GM18907 (cell line): ENCODE measurements around the gene NECAP2.
A peak's percentile ranks its signal among the peaks of the same experiment; 100 is the strongest.

Experiments
- ATAC-seq: cut with Tn5 transposase; IDR thresholded peaks from one replicate; pipeline ENCODE4 v1.9.1; 2021; ENCODE audit warnings: mild to moderate bottlenecking, moderate library complexity; ENCODE audit not compliant: unreplicated experiment

The NECAP2 gene, protein sequence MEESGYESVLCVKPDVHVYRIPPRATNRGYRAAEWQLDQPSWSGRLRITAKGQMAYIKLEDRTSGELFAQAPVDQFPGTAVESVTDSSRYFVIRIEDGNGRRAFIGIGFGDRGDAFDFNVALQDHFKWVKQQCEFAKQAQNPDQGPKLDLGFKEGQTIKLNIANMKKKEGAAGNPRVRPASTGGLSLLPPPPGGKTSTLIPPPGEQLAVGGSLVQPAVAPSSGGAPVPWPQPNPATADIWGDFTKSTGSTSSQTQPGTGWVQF

DNA sequence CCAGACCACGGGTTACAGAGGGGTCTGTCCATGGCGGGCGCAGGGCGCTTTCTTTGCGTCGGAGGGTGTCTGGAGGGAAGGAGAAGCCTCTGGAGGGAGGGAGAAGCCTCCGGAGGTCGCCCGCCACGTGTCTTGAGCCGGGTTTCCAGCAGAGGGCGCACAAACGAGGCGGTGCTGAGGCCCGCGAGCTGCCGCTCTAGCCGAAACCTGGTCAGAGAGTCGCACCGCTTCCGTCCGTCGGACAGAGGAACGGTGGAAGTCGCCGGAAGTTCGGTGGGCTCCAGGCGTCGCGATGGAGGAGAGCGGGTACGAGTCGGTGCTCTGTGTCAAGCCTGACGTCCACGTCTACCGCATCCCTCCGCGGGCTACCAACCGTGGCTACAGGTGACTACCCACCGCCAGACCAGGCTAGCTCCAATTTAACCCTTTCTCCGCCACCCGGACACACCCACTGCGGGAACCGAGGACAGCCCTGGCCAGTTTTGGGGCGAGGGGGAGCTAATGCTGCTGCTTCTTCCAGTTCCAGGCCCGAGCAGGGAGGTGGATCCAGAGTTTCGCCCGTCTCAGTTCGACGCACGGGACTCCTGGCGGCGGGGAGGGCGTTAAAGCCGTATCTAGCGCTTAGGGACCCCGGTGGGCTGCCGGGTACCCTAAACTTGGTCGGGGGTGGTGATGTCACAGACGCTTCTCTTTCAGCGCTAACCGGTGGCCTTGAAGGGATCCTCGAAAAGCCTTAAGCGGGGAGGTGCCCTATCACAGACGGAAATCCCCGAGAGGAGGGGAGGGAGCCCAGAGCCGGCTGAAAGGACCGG lies at the start of gene NECAP2:
NECAP2 (plus strand) TSS at position 255 of the 812 bp plus-strand sequence; CDS start at position 293, 38 bp downstream.
- peak; percentile 85 for ATAC-seq

- ATAC-seq = no peak
Measured at GRCh38 chr1:16391411-16391810, 49.1 kb upstream of the NECAP2 start.

DNA sequence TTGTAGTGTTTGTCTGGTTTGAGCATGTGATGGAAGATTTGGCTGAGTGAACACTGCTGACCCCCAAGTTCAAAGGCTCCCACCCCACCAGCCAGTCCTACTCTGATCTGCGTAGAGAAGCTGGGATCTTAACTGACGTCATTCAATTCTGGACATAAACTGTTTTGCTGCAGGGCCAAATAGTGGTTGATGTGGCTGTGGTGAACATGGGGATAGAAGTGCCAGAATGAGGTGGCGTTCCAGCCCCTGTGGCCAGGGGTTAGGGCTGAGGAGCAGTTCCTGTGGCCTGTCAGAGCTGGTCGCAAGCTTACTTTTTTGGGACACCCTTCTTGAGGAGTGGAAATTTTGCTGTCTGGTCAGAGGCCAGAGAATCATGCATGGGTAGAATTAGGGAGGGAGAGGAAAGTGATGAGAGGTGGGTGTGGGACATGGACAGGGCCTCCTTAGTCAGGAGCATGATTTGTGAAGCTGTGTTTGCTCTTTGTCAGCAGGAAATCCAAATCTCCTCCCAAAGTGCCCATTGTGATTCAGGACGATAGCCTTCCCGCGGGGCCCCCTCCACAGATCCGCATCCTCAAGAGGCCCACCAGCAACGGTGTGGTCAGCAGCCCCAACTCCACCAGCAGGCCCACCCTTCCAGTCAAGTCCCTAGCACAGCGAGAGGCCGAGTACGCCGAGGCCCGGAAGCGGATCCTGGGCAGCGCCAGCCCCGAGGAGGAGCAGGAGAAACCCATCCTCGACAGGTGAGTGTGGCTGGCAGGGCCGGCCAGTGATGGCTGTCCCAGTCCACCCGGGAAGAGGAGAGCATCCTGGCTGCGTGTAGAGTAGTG lies 47.6 kb upstream of the NECAP2 start:
- ATAC-seq = no peak

- no peak for ATAC-seq
Measured at GRCh38 chr1:16393570-16394521, 46.7 kb upstream of the NECAP2 start.

DNA sequence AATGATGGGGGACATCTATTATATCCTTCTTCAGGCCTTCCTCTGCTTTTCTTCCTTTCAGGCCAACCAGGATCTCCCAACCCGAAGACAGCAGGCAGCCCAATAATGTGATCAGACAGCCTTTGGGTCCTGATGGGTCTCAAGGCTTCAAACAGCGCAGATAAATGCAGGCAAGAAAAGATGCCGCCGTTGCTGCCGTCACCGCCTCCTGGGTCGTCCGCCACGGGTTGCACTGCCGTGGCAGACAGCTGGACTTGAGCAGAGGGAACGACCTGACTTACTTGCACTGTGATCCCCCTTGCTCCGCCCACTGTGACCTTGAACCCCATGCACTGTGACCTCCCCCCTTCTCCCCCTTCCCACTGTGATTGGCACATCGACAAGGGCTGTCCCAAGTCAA lies 45.5 kb upstream of the NECAP2 start:
- ATAC-seq = no peak

- no peak for ATAC-seq
Measured at GRCh38 chr1:16396591-16396990, 43.9 kb upstream of the NECAP2 start.

GRCh38 chr1:16397120-16397519 lies 43.4 kb upstream of the NECAP2 start:
- ATAC-seq = no peak

- ATAC-seq = no peak
Measured at GRCh38 chr1:16398371-16398953, 42.1 kb upstream of the NECAP2 start.

DNA sequence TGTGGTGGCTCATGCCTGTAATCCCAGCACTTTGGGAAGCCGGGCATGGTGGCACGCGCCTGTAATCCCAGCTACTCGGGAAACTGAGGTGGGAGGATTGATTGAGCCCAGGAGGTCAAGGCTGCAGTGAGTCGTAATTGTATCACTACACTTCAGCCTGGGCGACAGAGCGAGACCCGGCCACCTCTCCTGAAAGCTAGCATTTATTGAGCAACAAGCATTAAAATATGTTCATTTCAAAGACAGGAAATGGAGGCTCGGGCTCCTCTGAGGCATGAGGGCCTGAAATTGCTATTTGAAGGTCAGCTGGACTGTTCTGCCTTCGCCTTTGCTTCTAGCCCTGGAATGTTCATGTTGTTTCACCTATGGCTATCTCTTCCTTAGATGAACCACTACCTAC lies 37.8 kb upstream of the NECAP2 start:
- ATAC-seq = no peak

GRCh38 chr1:16405441-16405840 lies 35.1 kb upstream of the NECAP2 start:
- ATAC-seq = no peak

- ATAC-seq = no peak
Measured at GRCh38 chr1:16406868-16407267, 33.7 kb upstream of the NECAP2 start.

- ATAC-seq = no peak
Measured at GRCh38 chr1:16409536-16410152, 30.9 kb upstream of the NECAP2 start.

GRCh38 chr1:16410803-16411202 lies 29.7 kb upstream of the NECAP2 start:
- ATAC-seq = no peak

- no peak for ATAC-seq
Measured at GRCh38 chr1:16413191-16413590, 27.3 kb upstream of the NECAP2 start.

GRCh38 chr1:16418823-16419425 lies 21.6 kb upstream of the NECAP2 start:
- ATAC-seq = no peak

GRCh38 chr1:16420424-16421118 lies 20.0 kb upstream of the NECAP2 start:
- peak; percentile 85 for ATAC-seq

DNA sequence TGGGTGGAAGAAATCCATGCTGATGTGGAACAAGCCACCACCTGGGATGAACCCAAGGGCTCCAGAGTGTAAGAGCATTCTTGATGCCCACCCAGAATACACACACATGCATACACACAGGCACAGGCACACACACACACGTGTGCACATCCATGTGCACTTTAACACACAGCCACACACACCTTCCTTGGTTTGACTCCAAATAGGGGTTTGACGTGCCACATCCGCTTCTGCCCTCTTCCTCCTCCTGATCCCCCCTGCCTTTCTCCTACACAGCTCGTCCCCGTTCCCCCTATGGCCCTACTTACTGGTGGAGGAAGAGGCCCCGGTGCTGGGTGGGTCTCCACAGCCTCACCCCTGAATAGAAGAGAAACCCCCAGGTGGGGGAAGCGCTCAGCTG lies 19.3 kb upstream of the NECAP2 start:
- no peak for ATAC-seq

DNA sequence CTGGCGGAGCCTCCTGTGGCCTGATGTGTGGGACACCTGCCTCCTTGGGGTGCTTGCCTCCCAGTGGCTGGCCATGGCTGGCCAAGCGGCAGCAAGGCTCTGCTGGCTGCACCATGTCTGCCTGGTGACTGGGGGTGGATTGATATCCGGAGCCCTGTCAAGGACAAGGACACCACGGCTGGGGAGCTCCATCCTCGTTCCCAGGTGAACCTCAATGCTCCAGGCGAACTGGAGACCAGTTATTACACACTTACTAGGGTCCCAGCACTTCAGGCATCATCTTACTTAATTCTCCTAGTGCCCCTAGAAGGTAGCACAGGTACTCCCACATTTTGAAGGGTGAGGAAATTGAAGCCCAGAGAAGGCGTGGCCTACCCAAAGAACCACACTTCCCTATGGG lies 18.5 kb upstream of the NECAP2 start:
- no peak for ATAC-seq
